ENCODE measurements around the gene BAZ1A.

BAZ1A gene

GRCh38 chr14:34875031-34875922, at the start of gene BAZ1A:
TSS of gene BAZ1A (minus strand) at chr14:34875360. CDS start at chr14:34874604, 756 bp downstream.
- peak; percentile 63 for DNase-seq (ENCODE audit: low read depth, low spot score)

- no peak for DNase-seq (ENCODE audit: low read depth, low spot score)
Measured at GRCh38 chr14:34920339-34920738, 45.2 kb upstream of the BAZ1A start.

- no peak for DNase-seq (ENCODE audit: low read depth, low spot score)
Measured at GRCh38 chr14:34913619-34914018, 38.5 kb upstream of the BAZ1A start.

- no peak for DNase-seq (ENCODE audit: low read depth, low spot score)
Measured at GRCh38 chr14:34912966-34913365, 37.8 kb upstream of the BAZ1A start.

GRCh38 chr14:34912182-34912581, 37.0 kb upstream of the BAZ1A start:
- no peak for DNase-seq (ENCODE audit: low read depth, low spot score)

GRCh38 chr14:34911209-34912150, 36.3 kb upstream of the BAZ1A start:
- DNase-seq (ENCODE audit: low read depth, low spot score) = no peak

- DNase-seq (ENCODE audit: low read depth, low spot score) = no peak
Measured at GRCh38 chr14:34906287-34906686, 31.1 kb upstream of the BAZ1A start.

- no peak for DNase-seq (ENCODE audit: low read depth, low spot score)
Measured at GRCh38 chr14:34895277-34895676, 20.1 kb upstream of the BAZ1A start.

- no peak for DNase-seq (ENCODE audit: low read depth, low spot score)
Measured at GRCh38 chr14:34890937-34891336, 15.8 kb upstream of the BAZ1A start.

- no peak for DNase-seq (ENCODE audit: low read depth, low spot score)
Measured at GRCh38 chr14:34888186-34888585, 13.0 kb upstream of the BAZ1A start.

- DNase-seq (ENCODE audit: low read depth, low spot score) = no peak
Measured at GRCh38 chr14:34883954-34884353, 8.8 kb upstream of the BAZ1A start.

- DNase-seq (ENCODE audit: low read depth, low spot score) = peak; percentile 31
Measured at GRCh38 chr14:34874386-34875030, 652 bp downstream of the BAZ1A start.

GRCh38 chr14:34873589-34874385, 1.4 kb downstream of the BAZ1A start:
- peak; percentile 33 for DNase-seq (ENCODE audit: low read depth, low spot score)

GRCh38 chr14:34872822-34873588, 2.2 kb downstream of the BAZ1A start:
- no peak for DNase-seq (ENCODE audit: low read depth, low spot score)

GRCh38 chr14:34867199-34867598, 8.0 kb downstream of the BAZ1A start:
- DNase-seq (ENCODE audit: low read depth, low spot score) = no peak

GRCh38 chr14:34865889-34866574, 9.1 kb downstream of the BAZ1A start:
- no peak for DNase-seq (ENCODE audit: low read depth, low spot score)

GRCh38 chr14:34863844-34864243, 11.3 kb downstream of the BAZ1A start:
- no peak for DNase-seq (ENCODE audit: low read depth, low spot score)

GRCh38 chr14:34858765-34859164, 16.4 kb downstream of the BAZ1A start:
- no peak for DNase-seq (ENCODE audit: low read depth, low spot score)

GRCh38 chr14:34857689-34858449, 17.3 kb downstream of the BAZ1A start:
- DNase-seq (ENCODE audit: low read depth, low spot score) = no peak

All from brain pericyte (primary cell).